GM12874 (cell line): Measurements from ENCODE around the gene PLEKHG4.

Experiments used
- CTCF ChIP-seq: IDR thresholded peaks from 2 replicates; pipeline ENCODE4 v1.5.1; 2011; ENCODE audit warnings: low read depth, mild to moderate bottlenecking, control low read depth, low read length, moderate library complexity; ENCODE audit not compliant: insufficient read depth

The PLEKHG4 gene

GRCh38 chr16:67254801-67255552, 24.4 kb upstream of the PLEKHG4 start:
- TF ChIP-seq CTCF, result no peak

GRCh38 chr16:67255553-67256221, 23.6 kb upstream of the PLEKHG4 start:
- TF ChIP-seq CTCF, result no peak

- TF ChIP-seq CTCF, result no peak
Measured at GRCh38 chr16:67256701-67257230, 22.6 kb upstream of the PLEKHG4 start.

GRCh38 chr16:67257486-67258160, 21.7 kb upstream of the PLEKHG4 start:
- no peak for TF ChIP-seq CTCF

- TF ChIP-seq CTCF, result no peak
Measured at GRCh38 chr16:67258161-67258835, 21.0 kb upstream of the PLEKHG4 start.

- no peak for TF ChIP-seq CTCF
Measured at GRCh38 chr16:67259705-67260104, 19.6 kb upstream of the PLEKHG4 start.

GRCh38 chr16:67260426-67261063, 18.8 kb upstream of the PLEKHG4 start:
- TF ChIP-seq CTCF, result peak; percentile 71
